ENCODE results near the gene JAG2. TPM values are rescaled to one million over a fixed set of nuclear protein-coding genes. Genes with fewer than 3 reads are reported as not detected.
A peak's percentile ranks its signal among the peaks of the same experiment; 100 is the strongest.

Gene JAG2
- total and polyA plus RNA-seq, 2 experiments from 2014 or later, result 1.5 TPM; not detected in 1

- peak; percentile 35 for DNase-seq
- H4K20me1 ChIP-seq (ENCODE audit: insufficient read depth), result no peaks in the 10 kb centered on the region
- no peak overlapping the region for H2AFZ ChIP-seq
- WGBS, 2 experiments (ENCODE audit: low coverage in 1 of 2, low lambda C conversion rate in 2 of 2, missing lambda C conversion rate in 2 of 2), result 18 to 22% methylated on average over 12 of the region's 12 CpGs
- H3K27me3 ChIP-seq (replicated peaks; ENCODE audit: insufficient read depth), result no peaks in the 10 kb centered on the region
- H3F3A ChIP-seq (ENCODE audit: insufficient read depth), result no peaks in the 10 kb centered on the region
- TF ChIP-seq EZH2phosphoT487 (IDR thresholded peaks at IDR 0.05; ENCODE audit: insufficient read depth, low read depth) (no peak), EZH2 (IDR thresholded peaks at IDR 0.05; ENCODE audit: insufficient read depth, poor library complexity, severe bottlenecking) (no peak)
- H3K27ac ChIP-seq, result no peak overlapping the region
- in situ Hi-C loops (cut with MboI), result no loop called here
- H3K36me3 ChIP-seq (ENCODE audit: low read depth), result no peaks in the 10 kb centered on the region
- H3K4me3 ChIP-seq, result no peak overlapping the region
- no peaks in the 10 kb centered on the region for H3K4me1 ChIP-seq (ENCODE audit: insufficient read depth)
- no peaks in the 10 kb centered on the region for H3K79me2 ChIP-seq (ENCODE audit: insufficient read depth)
- no peaks in the 10 kb centered on the region for H3K9me2 ChIP-seq (ENCODE audit: insufficient read depth)
- H3K4me2 ChIP-seq (ENCODE audit: unreplicated experiment), result no peak overlapping the region
- no peaks in the 10 kb centered on the region for H3K9me3 ChIP-seq (ENCODE audit: low read depth)
- H3K9ac ChIP-seq, result no peak overlapping the region
Measured at GRCh38 chr14:105205673-105206208, 37.2 kb upstream of the JAG2 start.

- H3K9me3 ChIP-seq (ENCODE audit: low read depth), result no peaks in the 10 kb centered on the region
- H4K20me1 ChIP-seq (ENCODE audit: insufficient read depth), result no peaks in the 10 kb centered on the region
- H3K79me2 ChIP-seq (ENCODE audit: insufficient read depth), result no peaks in the 10 kb centered on the region
- 20 to 21% methylated on average over 20 to 21 of the region's 21 CpGs for WGBS, 2 experiments (ENCODE audit: low coverage in 1 of 2, low lambda C conversion rate in 2 of 2, missing lambda C conversion rate in 2 of 2)
- H3K27ac ChIP-seq, result no peak overlapping the region
- no peak overlapping the region for H3K4me2 ChIP-seq (ENCODE audit: unreplicated experiment)
- no peaks in the 10 kb centered on the region for H3K9me2 ChIP-seq (ENCODE audit: insufficient read depth)
- H3K4me3 ChIP-seq, result no peak overlapping the region
- in situ Hi-C loops (cut with MboI), result no loop called here
- H3K27me3 ChIP-seq (replicated peaks; ENCODE audit: insufficient read depth), result no peaks in the 10 kb centered on the region
- no peak overlapping the region for H2AFZ ChIP-seq
- no peaks in the 10 kb centered on the region for H3K36me3 ChIP-seq (ENCODE audit: low read depth)
- no peak for DNase-seq
- no peaks in the 10 kb centered on the region for H3F3A ChIP-seq (ENCODE audit: insufficient read depth)
- H3K9ac ChIP-seq, result no peak overlapping the region
- no peak for TF ChIP-seq EZH2phosphoT487 (IDR thresholded peaks at IDR 0.05; ENCODE audit: insufficient read depth, low read depth)
- TF ChIP-seq EZH2 (IDR thresholded peaks at IDR 0.05; ENCODE audit: insufficient read depth, poor library complexity, severe bottlenecking), result no peak
- no peaks in the 10 kb centered on the region for H3K4me1 ChIP-seq (ENCODE audit: insufficient read depth)
Measured at GRCh38 chr14:105204931-105205672, 36.5 kb upstream of the JAG2 start.

GRCh38 chr14:105204206-105204930, 35.8 kb upstream of the JAG2 start:
- no peaks in the 10 kb centered on the region for H3K27me3 ChIP-seq (replicated peaks; ENCODE audit: insufficient read depth)
- H3K4me3 ChIP-seq, result no peak overlapping the region
- no peaks in the 10 kb centered on the region for H3K9me3 ChIP-seq (ENCODE audit: low read depth)
- no peaks in the 10 kb centered on the region for H4K20me1 ChIP-seq (ENCODE audit: insufficient read depth)
- no peak overlapping the region for H3K4me2 ChIP-seq (ENCODE audit: unreplicated experiment)
- no peak overlapping the region for H3K9ac ChIP-seq
- no peak overlapping the region for H3K27ac ChIP-seq
- DNase-seq, result peak; percentile 60
- H2AFZ ChIP-seq, result no peak overlapping the region
- H3K4me1 ChIP-seq (ENCODE audit: insufficient read depth), result no peaks in the 10 kb centered on the region
- WGBS, 2 experiments (ENCODE audit: low coverage in 1 of 2, low lambda C conversion rate in 2 of 2, missing lambda C conversion rate in 2 of 2), result 34 to 39% methylated on average over 24 of the region's 24 CpGs
- no peaks in the 10 kb centered on the region for H3K36me3 ChIP-seq (ENCODE audit: low read depth)
- no peak for TF ChIP-seq EZH2phosphoT487 (IDR thresholded peaks at IDR 0.05; ENCODE audit: insufficient read depth, low read depth)
- no peak for TF ChIP-seq EZH2 (IDR thresholded peaks at IDR 0.05; ENCODE audit: insufficient read depth, poor library complexity, severe bottlenecking)
- no peaks in the 10 kb centered on the region for H3K79me2 ChIP-seq (ENCODE audit: insufficient read depth)
- no peaks in the 10 kb centered on the region for H3F3A ChIP-seq (ENCODE audit: insufficient read depth)
- no peaks in the 10 kb centered on the region for H3K9me2 ChIP-seq (ENCODE audit: insufficient read depth)
- in situ Hi-C loops (cut with MboI), result no loop called here

GRCh38 chr14:105203701-105204100, 35.1 kb upstream of the JAG2 start:
- H3K9me3 ChIP-seq (ENCODE audit: low read depth), result no peaks in the 10 kb centered on the region
- H3F3A ChIP-seq (ENCODE audit: insufficient read depth), result no peaks in the 10 kb centered on the region
- H3K4me1 ChIP-seq (ENCODE audit: insufficient read depth), result no peaks in the 10 kb centered on the region
- H3K9me2 ChIP-seq (ENCODE audit: insufficient read depth), result no peaks in the 10 kb centered on the region
- H3K4me3 ChIP-seq, result no peak overlapping the region
- TF ChIP-seq EZH2 (IDR thresholded peaks at IDR 0.05; ENCODE audit: insufficient read depth, poor library complexity, severe bottlenecking) (no peak), EZH2phosphoT487 (IDR thresholded peaks at IDR 0.05; ENCODE audit: insufficient read depth, low read depth) (no peak)
- H4K20me1 ChIP-seq (ENCODE audit: insufficient read depth), result no peaks in the 10 kb centered on the region
- no peak overlapping the region for H3K4me2 ChIP-seq (ENCODE audit: unreplicated experiment)
- H3K9ac ChIP-seq, result no peak overlapping the region
- no peak overlapping the region for H2AFZ ChIP-seq
- no peaks in the 10 kb centered on the region for H3K79me2 ChIP-seq (ENCODE audit: insufficient read depth)
- WGBS, 2 experiments (ENCODE audit: low coverage in 1 of 2, low lambda C conversion rate in 2 of 2, missing lambda C conversion rate in 2 of 2), result 67 to 69% methylated on average over 6 of the region's 6 CpGs
- H3K27me3 ChIP-seq (replicated peaks; ENCODE audit: insufficient read depth), result no peaks in the 10 kb centered on the region
- H3K36me3 ChIP-seq (ENCODE audit: low read depth), result no peaks in the 10 kb centered on the region
- in situ Hi-C loops (cut with MboI), result no loop called here
- no peak for DNase-seq
- no peak overlapping the region for H3K27ac ChIP-seq

All from GM23248 (cell line).